D721Med (cell line): ENCODE data around the gene OR52E6.

Experiments used
- DNase-seq: peaks from one replicate; pipeline ENCODE4 v3.0.0; 2011; ENCODE audit warnings: low spot score; ENCODE audit not compliant: insufficient read length
- FAIRE-seq: peaks from 2 replicates; lab custom pipeline; 2011; peaks lifted over from hg19 to GRCh38; lab: Jason Lieb, UNC
- TF ChIP-seq, protein P1 (sequence below): IDR thresholded peaks from 2 replicates; pipeline ENCODE4 v1.5.1; 2012; ENCODE audit warnings: mild to moderate bottlenecking, control low read depth; ENCODE audit not compliant: insufficient read depth; ENCODE audit errors: missing control alignments

Gene OR52E6

DNA sequence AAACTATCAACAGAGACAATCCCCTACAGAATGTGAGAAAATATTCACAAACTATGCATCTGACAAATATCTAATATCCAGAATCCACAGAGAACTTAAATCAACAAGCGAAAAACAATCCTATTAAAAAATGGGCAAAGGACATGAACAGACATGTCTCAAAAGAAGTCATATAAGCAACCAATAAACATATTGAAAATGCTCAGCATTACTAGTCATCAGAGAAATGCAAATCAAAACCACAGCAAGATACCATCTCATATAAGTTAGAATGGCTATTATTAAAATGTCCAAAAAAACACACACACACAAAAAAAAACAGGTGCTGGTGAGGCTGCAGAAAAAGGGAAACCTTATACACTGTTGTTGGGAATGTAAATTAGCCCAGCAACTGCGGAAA is 24.1 kb upstream of the OR52E6 start:
- TF ChIP-seq, protein P1, sequence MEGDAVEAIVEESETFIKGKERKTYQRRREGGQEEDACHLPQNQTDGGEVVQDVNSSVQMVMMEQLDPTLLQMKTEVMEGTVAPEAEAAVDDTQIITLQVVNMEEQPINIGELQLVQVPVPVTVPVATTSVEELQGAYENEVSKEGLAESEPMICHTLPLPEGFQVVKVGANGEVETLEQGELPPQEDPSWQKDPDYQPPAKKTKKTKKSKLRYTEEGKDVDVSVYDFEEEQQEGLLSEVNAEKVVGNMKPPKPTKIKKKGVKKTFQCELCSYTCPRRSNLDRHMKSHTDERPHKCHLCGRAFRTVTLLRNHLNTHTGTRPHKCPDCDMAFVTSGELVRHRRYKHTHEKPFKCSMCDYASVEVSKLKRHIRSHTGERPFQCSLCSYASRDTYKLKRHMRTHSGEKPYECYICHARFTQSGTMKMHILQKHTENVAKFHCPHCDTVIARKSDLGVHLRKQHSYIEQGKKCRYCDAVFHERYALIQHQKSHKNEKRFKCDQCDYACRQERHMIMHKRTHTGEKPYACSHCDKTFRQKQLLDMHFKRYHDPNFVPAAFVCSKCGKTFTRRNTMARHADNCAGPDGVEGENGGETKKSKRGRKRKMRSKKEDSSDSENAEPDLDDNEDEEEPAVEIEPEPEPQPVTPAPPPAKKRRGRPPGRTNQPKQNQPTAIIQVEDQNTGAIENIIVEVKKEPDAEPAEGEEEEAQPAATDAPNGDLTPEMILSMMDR = no peak
- DNase-seq = no peak
- no peak for FAIRE-seq

DNA sequence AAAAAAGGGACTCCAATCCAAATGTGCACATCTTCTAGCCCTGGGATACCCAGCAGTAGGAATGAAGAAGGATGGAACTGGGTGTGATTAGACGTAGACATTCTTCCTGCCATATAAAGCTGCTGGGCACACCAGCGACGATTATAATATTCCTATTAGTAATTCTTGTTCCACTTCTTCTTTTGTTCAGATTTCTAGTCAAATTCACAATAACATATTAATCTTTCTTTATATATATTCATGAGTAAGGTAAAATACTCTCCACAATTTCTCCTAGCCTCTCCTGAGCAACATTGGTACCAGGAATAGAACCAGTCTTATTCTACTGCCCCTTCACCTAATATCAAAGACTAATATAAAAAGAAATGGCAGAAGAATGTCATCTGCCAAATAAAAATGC is 15.9 kb upstream of the OR52E6 start, which contains the start of gene OR52E8:
TSS of gene OR52E8 (minus strand) at position 101 of the 400 bp plus-strand sequence. CDS start at position 101, 0 bp downstream.
- TF ChIP-seq, protein P1 = no peak
- FAIRE-seq = no peak

DNA sequence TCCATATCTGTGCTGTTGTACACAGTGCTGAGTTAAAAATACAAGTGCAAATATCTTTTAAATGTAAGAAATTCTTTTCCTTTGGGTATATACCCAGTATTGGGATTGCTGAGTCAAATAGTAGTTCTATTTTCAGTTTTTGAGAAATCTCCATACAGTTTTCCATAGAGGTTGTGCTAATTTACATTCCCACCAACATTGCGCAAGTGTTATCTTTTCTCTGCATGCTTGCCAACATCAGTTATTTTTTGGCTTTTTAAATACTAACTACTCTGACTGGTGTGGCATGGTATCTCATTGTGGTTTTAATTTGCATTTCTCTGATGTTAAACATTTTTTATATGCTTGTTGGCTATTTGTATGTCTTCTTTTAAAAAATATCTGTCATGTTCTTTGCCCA is 9.3 kb upstream of the OR52E6 start:
- FAIRE-seq = no peak
- no peak for DNase-seq
- TF ChIP-seq, protein P1 = no peak

More for the DNA sequence above, 15.9 kb upstream of the OR52E6 start, which contains the start of gene OR52E8:
- no peak for DNase-seq

DNA sequence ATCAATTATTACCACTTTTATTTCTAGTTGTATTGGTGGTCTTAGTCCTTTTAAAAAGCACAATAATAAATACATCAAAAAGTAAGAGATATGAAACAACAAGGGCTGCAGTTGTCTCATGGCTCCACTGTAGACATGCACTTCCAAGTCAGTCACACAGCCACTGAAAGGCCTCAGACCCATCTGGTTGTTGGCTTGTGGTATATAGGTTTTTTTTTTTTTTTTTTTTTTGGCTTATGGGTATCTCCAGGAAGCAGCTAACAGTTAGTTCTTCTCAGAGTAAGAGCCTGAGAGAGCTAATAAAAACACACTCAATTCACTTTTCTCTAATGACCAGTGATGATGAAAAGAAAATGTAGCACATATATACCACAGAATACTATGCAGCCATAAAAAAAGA is 6.0 kb upstream of the OR52E6 start:
- DNase-seq = no peak
- TF ChIP-seq, protein P1 = no peak
- no peak for FAIRE-seq

DNA sequence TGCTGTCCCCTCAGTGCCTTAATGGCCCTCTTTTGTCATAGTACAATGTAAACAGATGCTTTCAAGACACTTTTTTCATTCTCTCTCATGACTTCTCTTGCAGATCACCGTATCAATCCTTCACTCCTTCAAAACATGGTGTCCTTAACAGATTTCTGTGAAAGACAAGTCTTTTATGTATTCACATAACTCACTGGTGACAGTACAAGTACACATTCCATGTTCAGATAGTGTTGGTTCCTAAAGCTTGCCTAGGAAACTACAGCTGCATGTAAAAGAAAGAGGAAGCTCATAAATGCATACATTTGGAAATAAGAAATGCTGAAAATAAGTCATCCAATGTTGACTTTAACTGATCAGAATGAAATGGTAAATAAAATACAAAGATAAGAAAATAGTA is 5.0 kb upstream of the OR52E6 start:
- TF ChIP-seq, protein P1 = no peak
- DNase-seq (no peak), FAIRE-seq (no peak)

DNA sequence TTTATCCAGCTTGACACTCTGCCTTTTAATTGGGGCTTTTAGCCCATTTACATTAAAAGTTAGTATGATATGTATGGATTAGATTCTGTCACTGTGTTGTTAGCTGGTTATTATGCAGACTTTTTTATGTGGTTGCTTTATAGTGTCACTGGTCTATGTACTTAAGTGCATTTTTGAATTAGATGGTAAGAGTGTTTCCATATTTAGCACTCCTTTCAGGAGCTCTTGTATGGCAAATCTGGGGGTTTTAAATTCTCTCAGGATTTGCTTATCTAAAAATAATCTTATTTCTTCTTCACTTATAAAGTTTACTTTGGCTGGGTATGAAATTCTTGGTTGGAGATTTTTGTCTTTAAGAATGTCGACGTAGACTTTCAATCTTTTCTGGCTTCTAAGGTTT is 4.0 kb downstream of the OR52E6 start:
- DNase-seq = no peak
- FAIRE-seq = no peak
- TF ChIP-seq, protein P1 = no peak

DNA sequence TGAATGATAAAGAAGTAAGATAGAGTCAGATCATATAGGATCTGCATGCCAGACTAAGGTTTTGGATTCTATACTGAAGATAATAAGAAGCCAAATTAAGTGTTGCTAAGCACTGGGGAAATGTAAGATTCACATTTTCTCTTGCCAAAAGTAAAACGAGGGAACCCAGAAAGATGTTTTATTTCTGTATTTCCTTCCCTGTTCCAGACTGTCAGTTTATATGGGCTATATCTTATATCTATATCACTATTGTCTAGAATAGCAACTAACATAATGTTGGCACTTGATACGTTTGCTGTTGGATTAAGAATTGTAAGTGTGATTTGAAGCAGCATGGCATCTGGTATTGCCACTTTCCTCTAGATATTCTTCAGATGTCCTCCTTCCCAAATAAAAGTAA is 8.3 kb downstream of the OR52E6 start:
- FAIRE-seq = no peak
- TF ChIP-seq, protein P1 = no peak

More for the DNA sequence above, 8.3 kb downstream of the OR52E6 start:
- DNase-seq = no peak
